ENCODE data around the gene PGF. TPM values are rescaled to one million over a fixed set of nuclear protein-coding genes. Genes with fewer than 3 reads are reported as not detected.

Gene PGF
- total RNA-seq, 4 donors from 2014 or later = 1.6 to 42.3 (median 6.2) TPM

- H3K27ac ChIP-seq = peak overlapping the region in 3 of 4 donors; percentile 0 to 44 (median 36)
- H3K4me3 ChIP-seq = no peak overlapping the region
- no peaks in the 10 kb centered on the region for H3K36me3 ChIP-seq
- no peak for DNase-seq
- WGBS, 2 donors = 79 to 100% methylated on average over 3 to 6 of the region's 9 CpGs
- H3K27me3 ChIP-seq = no peaks in the 10 kb centered on the region
- TF ChIP-seq CTCF (IDR thresholded peaks at IDR 0.05) (no peak), POLR2A (IDR thresholded peaks at IDR 0.05) (no peak)
- no peaks in the 10 kb centered on the region for H3K9me3 ChIP-seq
- intact Hi-C loops (cut with DNase I) = no loop called here
- H3K4me1 ChIP-seq = peaks cover 3 to 86% (median 40%) of the 10 kb centered on the region in 3 donors
Observed at GRCh38 chr14:74981462-74981782, 26.0 kb upstream of the PGF start.

GRCh38 chr14:74980731-74981461 lies 25.5 kb upstream of the PGF start:
- peaks cover 3 to 90% (median 40%) of the 10 kb centered on the region in 3 donors for H3K4me1 ChIP-seq
- intact Hi-C loops (cut with DNase I) = no loop called here
- no peaks in the 10 kb centered on the region for H3K27me3 ChIP-seq
- TF ChIP-seq POLR2A (IDR thresholded peaks at IDR 0.05) (no peak), CTCF (IDR thresholded peaks at IDR 0.05) (no peak)
- H3K36me3 ChIP-seq = no peaks in the 10 kb centered on the region
- H3K4me3 ChIP-seq = no peak overlapping the region
- H3K27ac ChIP-seq = peak overlapping the region in 3 of 4 donors; percentile 0 to 44 (median 36)
- H3K9me3 ChIP-seq = no peaks in the 10 kb centered on the region
- DNase-seq = no peak
- 69% methylated on average over 9 of the region's 35 CpGs; no CpG with 5 or more reads in 1 of the 2 donors for WGBS, 2 donors

GRCh38 chr14:74980398-74980730 lies 25.0 kb upstream of the PGF start:
- DNase-seq = no peak
- intact Hi-C loops (cut with DNase I) = no loop called here
- Histone ChIP-seq H3K36me3 (no peaks in the 10 kb centered on the region), H3K27me3 (no peaks in the 10 kb centered on the region), H3K27ac (peak overlapping the region in 3 of 4 donors; percentile 0 to 60 (median 44)), H3K4me1 (peaks cover 3 to 95% (median 45%) of the 10 kb centered on the region in 3 donors), H3K4me3 (no peak overlapping the region), H3K9me3 (no peaks in the 10 kb centered on the region)
- WGBS, 2 donors = 100% methylated on average over 1 of the region's 4 CpGs
- TF ChIP-seq CTCF (IDR thresholded peaks at IDR 0.05) (no peak), POLR2A (IDR thresholded peaks at IDR 0.05) (no peak)

GRCh38 chr14:74979442-74980397 lies 24.3 kb upstream of the PGF start:
- no peak for DNase-seq
- H3K9me3 ChIP-seq = no peaks in the 10 kb centered on the region
- intact Hi-C loops (cut with DNase I) = no loop called here
- no peaks in the 10 kb centered on the region for H3K27me3 ChIP-seq
- H3K36me3 ChIP-seq = no peaks in the 10 kb centered on the region
- peaks cover 3 to 97% (median 51%) of the 10 kb centered on the region in 3 donors for H3K4me1 ChIP-seq
- no peak overlapping the region for H3K4me3 ChIP-seq
- TF ChIP-seq POLR2A (IDR thresholded peaks at IDR 0.05) (no peak), CTCF (IDR thresholded peaks at IDR 0.05) (peak in 2 of 6 experiments; percentile 16 to 23)
- H3K27ac ChIP-seq = peak overlapping the region in 2 of 4 donors; percentile 60 to 63
- WGBS, 2 donors = 63 to 65% methylated on average over 10 to 11 of the region's 23 CpGs

- TF ChIP-seq CTCF (IDR thresholded peaks at IDR 0.05) (no peak), POLR2A (IDR thresholded peaks at IDR 0.05) (no peak)
- no peak for DNase-seq
- intact Hi-C loops (cut with DNase I) = no loop called here
- peak overlapping the region in 2 of 4 donors; percentile 60 to 63 for H3K27ac ChIP-seq
- no peak overlapping the region for H3K4me3 ChIP-seq
- H3K4me1 ChIP-seq = peaks cover 3 to 99% (median 56%) of the 10 kb centered on the region in 3 donors
- H3K27me3 ChIP-seq = no peaks in the 10 kb centered on the region
- no peaks in the 10 kb centered on the region for H3K36me3 ChIP-seq
- 42 to 62% methylated on average over 3 to 4 of the region's 4 CpGs for WGBS, 2 donors
- no peaks in the 10 kb centered on the region for H3K9me3 ChIP-seq
Observed at GRCh38 chr14:74979029-74979428, 23.6 kb upstream of the PGF start.

Data from esophagus squamous epithelium (tissue), 5 donors.